Upper lobe of right lung (tissue), 1 donor: ENCODE measurements around the gene CHST3. TPM values are rescaled to one million over a fixed set of nuclear protein-coding genes. Genes with fewer than 3 reads are reported as not detected.

ENCODE experiments used
- ATAC-seq: fragments of 200-7000 bp; cut with Tn5 transposase; one replicate; pipeline ENCODE4 v1.9.1; 2020; ENCODE audit warnings: mild to moderate bottlenecking, moderate library complexity
- DNase-seq: peaks from one replicate; pipeline ENCODE4 v3.0.0-alpha.2; 2020
- H3K27ac ChIP-seq: fragments of 200-600 bp; one replicate; pipeline ENCODE4 v1.8.0; 2022
- H3K27me3 ChIP-seq: fragments of 200-600 bp; one replicate; pipeline ENCODE4 v1.8.0; 2022; ENCODE audit warnings: mild to moderate bottlenecking
- H3K36me3 ChIP-seq: fragments of 200-600 bp; one replicate; pipeline ENCODE4 v1.8.0; 2022
- H3K4me1 ChIP-seq: fragments of 200-600 bp; one replicate; pipeline ENCODE4 v1.8.0; 2022
- H3K4me3 ChIP-seq: fragments of 200-600 bp; one replicate; pipeline ENCODE4 v1.8.0; 2022; ENCODE audit warnings: mild to moderate bottlenecking
- H3K9me3 ChIP-seq: fragments of 200-600 bp; one replicate; pipeline ENCODE4 v1.8.0; 2022
- intact Hi-C: fragments of 100-400 bp; cut with DNase I; formaldehyde crosslinking; loops from one replicate; pipeline ENCODE4 v1.11.0; 2022
- total RNA-seq: library from RNA; stranded (reverse); fragmentation: NEBNext Ultra II Directional; extraction: Animal tissue kit (Norgen Biotek cat#: 25700); gene quantifications from one replicate; pipeline ENCODE4 v1.2.1, GENCODE V29; 2021
- TF ChIP-seq, protein P1 (sequence below): fragments of 200-600 bp; IDR thresholded peaks from one replicate; pipeline ENCODE4 v1.8.0; 2022; ENCODE audit warnings: antibody characterized with exemption
- donor health status: DM: no; HTN: yes; CAD: no; lungs with severe emphysema.

The CHST3 gene
- total RNA-seq, 1 donor from 2014 or later, result 15.6 TPM

GRCh38 chr10:71968553-71969474 lies 4.6 kb downstream of the CHST3 start:
- ATAC-seq (no peak), DNase-seq (no peak)
- Histone ChIP-seq H3K27ac (no peak overlapping the region), H3K4me3 (no peak overlapping the region), H3K4me1 (peaks cover 10% of the 10 kb centered on the region), H3K36me3 (no peaks in the 10 kb centered on the region), H3K9me3 (no peaks in the 10 kb centered on the region), H3K27me3 (no peaks in the 10 kb centered on the region)
- TF ChIP-seq, protein P1, sequence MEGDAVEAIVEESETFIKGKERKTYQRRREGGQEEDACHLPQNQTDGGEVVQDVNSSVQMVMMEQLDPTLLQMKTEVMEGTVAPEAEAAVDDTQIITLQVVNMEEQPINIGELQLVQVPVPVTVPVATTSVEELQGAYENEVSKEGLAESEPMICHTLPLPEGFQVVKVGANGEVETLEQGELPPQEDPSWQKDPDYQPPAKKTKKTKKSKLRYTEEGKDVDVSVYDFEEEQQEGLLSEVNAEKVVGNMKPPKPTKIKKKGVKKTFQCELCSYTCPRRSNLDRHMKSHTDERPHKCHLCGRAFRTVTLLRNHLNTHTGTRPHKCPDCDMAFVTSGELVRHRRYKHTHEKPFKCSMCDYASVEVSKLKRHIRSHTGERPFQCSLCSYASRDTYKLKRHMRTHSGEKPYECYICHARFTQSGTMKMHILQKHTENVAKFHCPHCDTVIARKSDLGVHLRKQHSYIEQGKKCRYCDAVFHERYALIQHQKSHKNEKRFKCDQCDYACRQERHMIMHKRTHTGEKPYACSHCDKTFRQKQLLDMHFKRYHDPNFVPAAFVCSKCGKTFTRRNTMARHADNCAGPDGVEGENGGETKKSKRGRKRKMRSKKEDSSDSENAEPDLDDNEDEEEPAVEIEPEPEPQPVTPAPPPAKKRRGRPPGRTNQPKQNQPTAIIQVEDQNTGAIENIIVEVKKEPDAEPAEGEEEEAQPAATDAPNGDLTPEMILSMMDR, result no peak
- intact Hi-C loops, result no loop called here

GRCh38 chr10:71969929-71970328 lies 5.7 kb downstream of the CHST3 start:
- no peaks in the 10 kb centered on the region for H3K27me3 ChIP-seq
- H3K36me3 ChIP-seq, result no peaks in the 10 kb centered on the region
- no peak overlapping the region for H3K4me3 ChIP-seq
- intact Hi-C loops, result no loop called here
- TF ChIP-seq, protein P1, result no peak
- DNase-seq (no peak), ATAC-seq (no peak)
- peaks cover 10% of the 10 kb centered on the region for H3K4me1 ChIP-seq
- H3K9me3 ChIP-seq, result no peaks in the 10 kb centered on the region
- no peak overlapping the region for H3K27ac ChIP-seq

- Histone ChIP-seq H3K36me3 (no peaks in the 10 kb centered on the region), H3K4me3 (no peak overlapping the region), H3K4me1 (peaks cover 11% of the 10 kb centered on the region), H3K27me3 (no peaks in the 10 kb centered on the region), H3K27ac (no peak overlapping the region), H3K9me3 (no peaks in the 10 kb centered on the region)
- ATAC-seq (peak; percentile 71), DNase-seq (peak; percentile 66)
- intact Hi-C loops, result no loop called here
- TF ChIP-seq, protein P1, result no peak
These were observed 6.1 kb downstream of the CHST3 start for GRCh38 chr10:71970331-71970730.

DNA sequence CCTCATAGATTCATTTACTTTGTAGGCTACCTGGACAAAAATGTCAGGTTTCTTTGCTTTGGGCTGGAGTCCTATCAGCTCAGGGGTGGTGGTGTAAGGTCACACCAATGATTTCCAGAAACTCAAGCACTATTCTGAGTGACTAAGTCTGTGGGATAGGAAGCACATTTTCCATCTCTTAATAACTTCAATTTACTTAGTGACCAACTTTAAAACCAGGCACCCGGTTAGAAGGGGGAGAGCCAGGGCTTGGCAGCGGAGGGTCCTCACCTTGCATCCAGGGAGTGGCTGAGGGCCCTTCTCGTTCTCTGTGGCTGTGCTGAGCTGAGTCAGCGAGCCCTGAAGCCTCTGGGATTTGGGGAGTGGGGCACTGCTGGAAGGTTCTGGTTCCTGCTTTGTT lies 6.7 kb downstream of the CHST3 start:
- no peaks in the 10 kb centered on the region for H3K27me3 ChIP-seq
- TF ChIP-seq, protein P1, result no peak
- peaks cover 13% of the 10 kb centered on the region for H3K4me1 ChIP-seq
- DNase-seq (peak; percentile 9), ATAC-seq (no peak)
- intact Hi-C loops, result no loop called here
- no peak overlapping the region for H3K27ac ChIP-seq
- H3K4me3 ChIP-seq, result no peak overlapping the region
- no peaks in the 10 kb centered on the region for H3K36me3 ChIP-seq
- H3K9me3 ChIP-seq, result no peaks in the 10 kb centered on the region

DNA sequence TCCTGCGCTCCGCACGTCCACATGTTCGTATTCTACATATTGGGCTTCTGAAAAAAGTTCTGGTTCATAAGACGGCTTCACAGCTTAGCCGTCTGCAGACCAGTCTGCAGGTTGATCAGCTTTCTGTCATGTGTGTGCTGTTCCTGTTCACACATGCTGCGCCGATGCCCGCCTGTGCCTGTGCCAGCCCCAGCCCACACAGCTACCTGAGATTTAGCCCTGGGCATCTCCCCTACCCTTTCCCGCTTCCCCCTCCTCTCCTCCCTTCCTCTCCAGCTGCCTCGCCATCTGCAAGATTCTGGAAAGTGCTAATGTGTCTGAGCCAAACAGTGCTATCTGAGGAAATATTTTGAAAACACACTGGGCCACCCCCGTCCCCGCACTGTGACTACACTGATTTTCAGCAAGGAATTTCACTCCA lies 7.1 kb downstream of the CHST3 start:
- no peaks in the 10 kb centered on the region for H3K27me3 ChIP-seq
- H3K4me1 ChIP-seq, result peaks cover 13% of the 10 kb centered on the region
- intact Hi-C loops, result no loop called here
- no peaks in the 10 kb centered on the region for H3K36me3 ChIP-seq
- no peak overlapping the region for H3K4me3 ChIP-seq
- H3K9me3 ChIP-seq, result no peaks in the 10 kb centered on the region
- ATAC-seq, result no peak
- no peak overlapping the region for H3K27ac ChIP-seq
- DNase-seq, result no peak
- TF ChIP-seq, protein P1, result no peak
